Keratinocyte (primary cell): ENCODE data around the gene LILRB2. TPM values are rescaled to one million over a fixed set of nuclear protein-coding genes. Genes with fewer than 3 reads are reported as not detected.
"Not testable (repeated sequence)": the region's sequence is repeated elsewhere in the genome, so short reads cannot be mapped to it uniquely, and the experiment has no call there.

Experiments
- DNase-seq: peaks from one replicate; pipeline ENCODE4 v3.0.0-alpha.2; 2011; ENCODE audit warnings: low read depth, missing footprints, low spot score
- FAIRE-seq: peaks from 2 replicates; lab custom pipeline; 2011; peaks lifted over from hg19 to GRCh38; lab: Jason Lieb, UNC
- H2AFZ ChIP-seq: 2 replicates; pipeline ENCODE4 v1.6.0; 2012; ENCODE audit warnings: low read length, control low read depth, inconsistent platforms; ENCODE audit not compliant: control insufficient read depth
- H3K27ac ChIP-seq: 2 replicates; pipeline ENCODE4 v1.5.1; 2011; ENCODE audit warnings: low read length; ENCODE audit not compliant: control insufficient read depth, insufficient read depth
- H3K27me3 ChIP-seq: 3 replicates; pipeline ENCODE4 v1.6.0; 2011; ENCODE audit warnings: low read length; ENCODE audit not compliant: control insufficient read depth, insufficient read depth; ENCODE audit errors: extremely low read depth
- H3K36me3 ChIP-seq, 2 experiments: 2 replicates in 1 of 2; 3 replicates in 1 of 2; pipeline ENCODE4 v1.5.1; 2011; ENCODE audit warnings: low read length in 2 of 2, mild to moderate bottlenecking in 1 of 2; ENCODE audit not compliant: control insufficient read depth in 2 of 2, insufficient read depth in 2 of 2; ENCODE audit errors: extremely low read depth in 1 of 2
- H3K4me1 ChIP-seq: 3 replicates; pipeline ENCODE4 v1.5.1; 2011; ENCODE audit warnings: low read length; ENCODE audit not compliant: control insufficient read depth, insufficient read depth; ENCODE audit errors: extremely low read depth
- H3K4me2 ChIP-seq: 3 replicates; pipeline ENCODE4 v1.6.0; 2011; ENCODE audit warnings: low read depth, low read length; ENCODE audit not compliant: control insufficient read depth, insufficient read depth; ENCODE audit errors: extremely low read depth
- H3K4me3 ChIP-seq, 3 experiments: fragments of 200-600 bp in 1 of 3; sonication (generic) in 1 of 3; 2 replicates in 2 of 3; 3 replicates in 1 of 3; pipeline ENCODE4 v1.5.1; 2011 to 2016; ENCODE audit warnings: low read length in 3 of 3, mild to moderate bottlenecking in 3 of 3, control low read depth in 2 of 3, inconsistent platforms in 1 of 3, low read depth in 1 of 3, mixed read lengths in 1 of 3, mixed run types in 1 of 3, moderate library complexity in 1 of 3; ENCODE audit not compliant: control insufficient read depth in 2 of 3, insufficient read depth in 2 of 3; ENCODE audit errors: extremely low read depth in 1 of 3
- H3K79me2 ChIP-seq: 2 replicates; pipeline ENCODE4 v1.6.0; 2012; ENCODE audit warnings: low read length; ENCODE audit not compliant: control insufficient read depth, insufficient read depth
- H3K9ac ChIP-seq: 3 replicates; pipeline ENCODE4 v1.6.0; 2011; ENCODE audit warnings: low read length; ENCODE audit not compliant: control insufficient read depth, insufficient read depth; ENCODE audit errors: extremely low read depth
- H3K9me1 ChIP-seq: 3 replicates; pipeline ENCODE4 v1.6.0; 2011; ENCODE audit warnings: low read length; ENCODE audit not compliant: control insufficient read depth, insufficient read depth; ENCODE audit errors: extremely low read depth
- H3K9me3 ChIP-seq: 2 replicates; pipeline ENCODE4 v1.5.1; 2012; ENCODE audit warnings: low read depth, low read length; ENCODE audit not compliant: control insufficient read depth
- H4K20me1 ChIP-seq: 3 replicates; pipeline ENCODE4 v1.6.0; 2011; ENCODE audit warnings: low read length; ENCODE audit not compliant: control insufficient read depth, insufficient read depth; ENCODE audit errors: extremely low read depth
- CTCF ChIP-seq, 3 experiments: IDR thresholded peaks in 1 of 3; conservative IDR thresholded peaks in 1 of 3; optimal IDR thresholded peaks in 1 of 3; 2 replicates in 2 of 3; 3 replicates in 1 of 3; pipeline versions ENCODE3 to v1.5.1; 2011; ENCODE audit warnings: low read length in 3 of 3, mild to moderate bottlenecking in 3 of 3, moderate library complexity in 2 of 3, control low read depth in 1 of 3, inconsistent platforms in 1 of 3; ENCODE audit not compliant: insufficient read depth in 2 of 3; ENCODE audit errors: extremely low read depth in 1 of 3
- EZH2 ChIP-seq: IDR thresholded peaks from one replicate; pipeline ENCODE4 v1.6.1; 2012; ENCODE audit warnings: inconsistent platforms, mild to moderate bottlenecking, low read length, moderate library complexity
- dilution Hi-C: fragments of 300-500 bp; cut with MboI; formaldehyde crosslinking; loops from one replicate; pipeline ENCODE4 v1.7.0; 2020; ENCODE audit warnings: low sequenced_read_pairs; ENCODE audit not compliant: extremely low pct_ligation_motif_present
- polyA plus RNA-seq, 5 experiments: library from polyadenylated mRNA; depleted of rRNA in 3 of 5; stranded (reverse) in 3 of 5; stranded (forward) in 1 of 5; unstranded in 1 of 5; fragments of >200 nt; gene quantifications; 1 replicate in 1 of 5; 2 replicates in 3 of 5; 3 replicates in 1 of 5; pipeline versions ENCODE4 v1.2.1 to v1.2.3, GENCODE V29; 2011 to 2012; ENCODE audit warnings: missing spikeins in 2 of 5, low read depth in 1 of 5, low replicate concordance in 1 of 5

Gene LILRB2
- polyA plus RNA-seq, 1 donor (not counting 4 experiments of a cell fraction or from before 2014, with no cell fraction given): not detected

GRCh38 chr19:54324071-54324470 is 43.2 kb upstream of the LILRB2 start:
- Histone ChIP-seq H3K9ac (no peak overlapping the region), H3K9me1 (no peaks in the 10 kb centered on the region), H3K9me3 (no peaks in the 10 kb centered on the region), H3K79me2 (no peaks in the 10 kb centered on the region), H3K4me2 (no peak overlapping the region), H3K4me1 (no peaks in the 10 kb centered on the region), H4K20me1 (no peaks in the 10 kb centered on the region), H3K27me3 (no peaks in the 10 kb centered on the region), H3K36me3 (no peaks in the 10 kb centered on the region), H3K27ac (no peak overlapping the region), H2AFZ (no peak overlapping the region), H3K4me3 (no peak overlapping the region)
- TF ChIP-seq EZH2 (no peak), CTCF (optimal IDR thresholded peaks at IDR 0.05 in 1 of 3, IDR thresholded peaks at IDR 0.05 in 1 of 3, conservative IDR thresholded peaks at IDR 0.05 in 1 of 3; ENCODE audit: extremely low read depth in 1 of 3, insufficient read depth in 2 of 3, low read length in 3 of 3) (no peak)
- FAIRE-seq: no peak
- no peak for DNase-seq
- dilution Hi-C loops: no loop called here

GRCh38 chr19:54322934-54323333 is 42.0 kb upstream of the LILRB2 start:
- DNase-seq, H3K4me3 ChIP-seq, H3K36me3 ChIP-seq, dilution Hi-C loops, H3K9ac ChIP-seq, H3K9me3 ChIP-seq, H3K27me3 ChIP-seq, H3K27ac ChIP-seq, H3K4me2 ChIP-seq, H4K20me1 ChIP-seq, H3K4me1 ChIP-seq, FAIRE-seq, H2AFZ ChIP-seq, H3K79me2 ChIP-seq, H3K9me1 ChIP-seq: not testable (repeated sequence)

DNA sequence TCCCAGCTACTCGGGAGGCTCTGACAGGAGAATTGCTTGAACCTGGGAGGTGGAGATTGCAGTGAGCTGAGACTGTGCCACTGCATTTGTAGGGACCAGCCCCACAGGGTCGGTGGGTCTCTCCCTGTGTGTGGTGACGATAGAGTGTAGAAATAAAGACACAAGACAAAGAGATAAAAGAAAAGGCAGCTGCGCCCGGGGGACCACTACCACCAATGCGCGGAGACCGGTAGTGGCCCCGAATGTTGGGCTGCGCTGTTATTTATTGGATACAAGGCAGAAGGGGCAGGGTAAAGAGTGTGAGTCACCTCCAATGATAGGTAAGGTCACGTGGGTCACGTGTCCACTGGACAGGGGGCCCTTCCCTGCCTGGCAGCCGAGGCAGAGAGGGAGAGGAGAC is 41.4 kb upstream of the LILRB2 start:
- FAIRE-seq, H3K9me3 ChIP-seq, H3K4me1 ChIP-seq, H4K20me1 ChIP-seq, H3K36me3 ChIP-seq, H3K4me2 ChIP-seq, H3K27ac ChIP-seq, H3K4me3 ChIP-seq, DNase-seq, H3K9ac ChIP-seq, H2AFZ ChIP-seq, H3K27me3 ChIP-seq, dilution Hi-C loops, H3K9me1 ChIP-seq, H3K79me2 ChIP-seq: not testable (repeated sequence)
